ENCODE results near the gene HM13.
A peak's percentile ranks its signal among the peaks of the same experiment; 100 is the strongest.

DNA sequence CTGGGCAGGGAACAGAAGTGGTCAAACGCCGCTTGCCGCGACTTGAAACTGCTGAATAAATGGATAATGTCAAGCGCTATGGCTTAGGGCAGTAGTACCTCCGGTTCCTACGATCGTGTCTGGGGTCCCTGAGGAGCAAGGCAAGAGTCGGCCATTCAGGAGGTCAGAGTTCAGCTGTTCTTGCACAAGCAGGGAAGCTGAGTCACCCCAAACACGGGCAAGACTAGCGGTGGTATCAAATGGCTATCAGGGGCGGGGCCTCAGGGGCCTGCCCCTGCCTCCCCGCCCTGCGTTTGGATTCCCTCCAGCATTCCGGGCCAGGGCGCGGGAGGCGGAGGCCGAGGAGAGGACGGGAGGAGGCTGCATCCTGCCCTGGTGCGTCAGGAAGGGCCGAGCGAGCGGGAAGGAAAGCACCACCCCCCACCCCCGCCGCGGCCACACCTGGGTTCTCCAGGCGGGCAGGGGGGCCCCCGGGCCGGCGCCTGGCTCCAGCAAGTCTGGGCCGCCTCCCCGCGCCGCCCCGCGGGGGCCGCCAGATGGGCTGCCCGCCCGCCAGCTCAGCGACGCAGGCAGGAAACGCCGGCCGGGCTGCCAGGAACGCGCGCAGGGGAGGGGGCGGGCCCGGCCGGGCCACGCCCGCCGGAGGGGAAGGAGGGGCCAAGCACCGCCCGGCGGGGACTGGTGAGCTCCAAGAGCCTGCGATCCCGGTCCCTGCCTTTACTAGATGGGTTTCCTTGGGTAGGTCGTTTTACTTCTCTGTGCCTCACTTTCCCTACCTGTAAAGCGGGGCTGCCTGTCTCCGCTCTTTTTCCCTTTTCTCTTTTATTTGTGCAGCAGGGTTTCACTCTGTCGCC lies 58.7 kb downstream of the HM13 start:
- TF ChIP-seq TAF1 (IDR thresholded peaks at IDR 0.05; ENCODE audit: low read depth) (peak; percentile 20; the same call in 1 of the 2 replicates), EP300 (IDR thresholded peaks at IDR 0.05; ENCODE audit: borderline replicate concordance) (peak; percentile 92), REST (IDR thresholded peaks at IDR 0.05; ENCODE audit: low read depth) (no peak), MAX (IDR thresholded peaks at IDR 0.05) (peak; percentile 13), CEBPB (IDR thresholded peaks at IDR 0.05) (peak; percentile 98), EGR1 (IDR thresholded peaks at IDR 0.05) (peak; percentile 92), RAD21 (IDR thresholded peaks at IDR 0.05; ENCODE audit: low read depth) (no peak), TCF12 (IDR thresholded peaks at IDR 0.05; ENCODE audit: low read depth) (peak; percentile 95)
- TF ChIP-seq, protein P1, sequence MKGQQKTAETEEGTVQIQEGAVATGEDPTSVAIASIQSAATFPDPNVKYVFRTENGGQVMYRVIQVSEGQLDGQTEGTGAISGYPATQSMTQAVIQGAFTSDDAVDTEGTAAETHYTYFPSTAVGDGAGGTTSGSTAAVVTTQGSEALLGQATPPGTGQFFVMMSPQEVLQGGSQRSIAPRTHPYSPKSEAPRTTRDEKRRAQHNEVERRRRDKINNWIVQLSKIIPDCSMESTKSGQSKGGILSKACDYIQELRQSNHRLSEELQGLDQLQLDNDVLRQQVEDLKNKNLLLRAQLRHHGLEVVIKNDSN (IDR thresholded peaks at IDR 0.05), result no peak

Data from Ishikawa (cell line).